Measurements from ENCODE around the gene STX19. TPM values are rescaled to one million over a fixed set of nuclear protein-coding genes. Genes with fewer than 3 reads are reported as not detected.

The STX19 gene
- 3.8 TPM for total RNA-seq
- long read RNA-seq, partial matches to known transcripts: 0 of 1 reads
- long read RNA-seq, other reads (novel, unspliced or antisense): 1 of 1 reads

DNA sequence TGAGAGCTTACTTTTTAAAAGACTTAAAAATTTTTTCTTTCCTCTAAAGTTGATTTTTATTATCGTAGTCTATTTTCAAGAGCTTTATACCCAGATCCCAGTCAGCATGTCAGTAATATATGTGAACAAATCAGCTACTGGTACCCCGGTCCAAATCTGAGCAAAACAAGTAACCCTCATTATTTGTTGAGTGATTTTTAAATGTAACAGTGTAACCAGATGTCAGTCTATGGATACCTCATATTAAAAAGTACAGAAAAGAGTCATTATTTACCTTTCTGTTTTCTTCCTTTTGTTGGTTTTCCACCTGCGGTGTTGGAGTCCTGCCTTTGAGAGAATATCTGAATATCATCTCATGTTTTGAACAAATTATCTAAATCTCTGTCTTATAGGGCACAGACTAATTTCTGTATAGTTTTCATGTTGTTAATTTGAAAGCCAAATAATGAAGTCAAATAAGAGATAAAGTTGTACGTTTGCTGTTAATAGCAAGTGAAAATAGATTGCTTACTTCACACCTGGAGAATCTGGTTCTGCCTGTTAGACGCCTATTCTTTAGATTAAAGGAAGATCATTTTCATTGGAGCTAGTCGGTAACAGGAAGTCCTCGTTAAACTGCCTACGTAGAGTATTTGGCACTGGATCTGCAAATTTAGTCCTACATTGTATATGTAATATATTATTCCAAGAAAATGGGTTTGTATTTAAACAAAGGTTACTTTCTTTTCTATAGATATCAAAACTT, at the start of gene STX19:
Gene STX19 (minus strand): TSS at position 505 of the 745 bp plus-strand sequence. CDS start 13,328 bp downstream, outside the sequence.
- TF ChIP-seq, protein P1, sequence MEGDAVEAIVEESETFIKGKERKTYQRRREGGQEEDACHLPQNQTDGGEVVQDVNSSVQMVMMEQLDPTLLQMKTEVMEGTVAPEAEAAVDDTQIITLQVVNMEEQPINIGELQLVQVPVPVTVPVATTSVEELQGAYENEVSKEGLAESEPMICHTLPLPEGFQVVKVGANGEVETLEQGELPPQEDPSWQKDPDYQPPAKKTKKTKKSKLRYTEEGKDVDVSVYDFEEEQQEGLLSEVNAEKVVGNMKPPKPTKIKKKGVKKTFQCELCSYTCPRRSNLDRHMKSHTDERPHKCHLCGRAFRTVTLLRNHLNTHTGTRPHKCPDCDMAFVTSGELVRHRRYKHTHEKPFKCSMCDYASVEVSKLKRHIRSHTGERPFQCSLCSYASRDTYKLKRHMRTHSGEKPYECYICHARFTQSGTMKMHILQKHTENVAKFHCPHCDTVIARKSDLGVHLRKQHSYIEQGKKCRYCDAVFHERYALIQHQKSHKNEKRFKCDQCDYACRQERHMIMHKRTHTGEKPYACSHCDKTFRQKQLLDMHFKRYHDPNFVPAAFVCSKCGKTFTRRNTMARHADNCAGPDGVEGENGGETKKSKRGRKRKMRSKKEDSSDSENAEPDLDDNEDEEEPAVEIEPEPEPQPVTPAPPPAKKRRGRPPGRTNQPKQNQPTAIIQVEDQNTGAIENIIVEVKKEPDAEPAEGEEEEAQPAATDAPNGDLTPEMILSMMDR (IDR thresholded peaks at IDR 0.05): no peak
- peak within 1 kb of the TSS; percentile 32 for H3K27ac ChIP-seq
- peak within 1 kb of the TSS; percentile 44 for H3K4me3 ChIP-seq
- no peaks in the 10 kb centered on the region for H3K27me3 ChIP-seq (ENCODE audit: low read depth)
- ATAC-seq (peak; percentile 64 to 92), DNase-seq (no peak)
- H3K9me3 ChIP-seq: no peaks in the 10 kb centered on the region
- no peaks in the 10 kb centered on the region for H3K36me3 ChIP-seq
- intact Hi-C loops (cut with DNase I): no loop called here
- H3K4me1 ChIP-seq: no peaks in the 10 kb centered on the region

DNA sequence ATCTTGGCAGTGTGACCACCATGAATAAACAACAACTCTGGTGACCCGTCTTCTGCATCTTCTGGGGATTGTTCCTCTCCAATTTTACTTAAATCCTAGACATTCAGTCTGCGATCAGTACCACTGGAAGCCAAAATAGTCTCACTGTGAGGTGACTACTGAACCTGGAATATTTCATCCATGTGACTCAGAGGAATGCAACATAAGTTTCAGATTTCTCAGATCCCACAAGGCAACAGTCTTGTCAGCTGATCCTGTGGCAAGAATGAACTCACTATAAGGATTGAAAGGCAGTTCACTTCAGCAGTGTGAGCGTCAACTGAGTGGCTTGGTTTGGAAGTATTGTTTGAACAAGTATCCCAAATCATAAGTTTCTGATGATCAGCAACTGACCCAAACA, 47.7 kb upstream of the STX19 start:
- Histone ChIP-seq H3K4me3 (no peak overlapping the region), H3K36me3 (peaks cover 23% of the 10 kb centered on the region), H3K9me3 (no peaks in the 10 kb centered on the region), H3K4me1 (peaks cover 8% of the 10 kb centered on the region), H3K27me3 (ENCODE audit: low read depth) (no peaks in the 10 kb centered on the region), H3K27ac (no peak overlapping the region)
- no peak for ATAC-seq
- TF ChIP-seq, protein P1 (IDR thresholded peaks at IDR 0.05): no peak
- no peak for DNase-seq
- intact Hi-C loops (cut with DNase I): no loop called here

DNA sequence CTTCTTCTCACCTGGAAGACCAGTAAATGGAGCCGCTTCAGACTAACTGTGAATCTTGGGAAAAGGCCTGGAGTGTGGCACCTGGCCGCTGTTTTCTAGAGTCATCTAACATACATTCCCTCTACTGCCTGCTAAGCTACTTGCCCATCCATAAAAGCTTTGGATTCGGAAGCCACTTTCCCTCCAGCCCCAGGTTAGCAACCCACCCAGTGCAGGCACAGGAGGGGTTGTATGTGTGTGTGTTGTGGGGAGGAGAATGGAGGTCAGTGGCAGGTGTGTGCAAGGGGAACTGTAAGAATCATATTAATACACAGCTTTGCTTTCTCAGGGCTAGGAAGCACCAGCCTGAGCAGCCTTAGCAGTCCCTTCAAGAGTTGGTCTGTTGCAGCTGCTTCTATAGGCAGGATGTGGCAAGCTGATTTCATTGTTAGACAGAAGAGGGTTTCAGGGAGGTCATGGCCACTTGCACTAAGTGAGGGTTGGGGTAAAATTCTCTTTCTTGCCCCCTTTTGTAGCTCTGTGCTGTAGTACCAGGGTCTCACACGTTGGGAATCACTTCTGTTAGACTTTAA, 43.4 kb upstream of the STX19 start:
- Histone ChIP-seq H3K36me3 (peaks cover 20% of the 10 kb centered on the region), H3K9me3 (no peaks in the 10 kb centered on the region), H3K4me3 (no peak overlapping the region), H3K27ac (no peak overlapping the region), H3K27me3 (ENCODE audit: low read depth) (no peaks in the 10 kb centered on the region), H3K4me1 (no peaks in the 10 kb centered on the region)
- no peak for DNase-seq
- TF ChIP-seq, protein P1 (IDR thresholded peaks at IDR 0.05): no peak
- ATAC-seq: no peak
- intact Hi-C loops (cut with DNase I): no loop called here

- Histone ChIP-seq H3K9me3 (no peaks in the 10 kb centered on the region), H3K4me3 (no peak overlapping the region), H3K27ac (no peak overlapping the region), H3K4me1 (peaks cover 5% of the 10 kb centered on the region), H3K27me3 (ENCODE audit: low read depth) (no peaks in the 10 kb centered on the region), H3K36me3 (peaks cover 10% of the 10 kb centered on the region)
- ATAC-seq: no peak
- intact Hi-C loops (cut with DNase I): no loop called here
- DNase-seq: no peak
- TF ChIP-seq, protein P1 (IDR thresholded peaks at IDR 0.05): no peak
Observed at GRCh38 chr3:94070341-94070911, 42.0 kb upstream of the STX19 start.

- H3K9me3 ChIP-seq: no peaks in the 10 kb centered on the region
- no peak overlapping the region for H3K4me3 ChIP-seq
- TF ChIP-seq, protein P1 (IDR thresholded peaks at IDR 0.05): peak; percentile 63
- DNase-seq (no peak), ATAC-seq (no peak)
- peaks cover 16% of the 10 kb centered on the region for H3K4me1 ChIP-seq
- H3K36me3 ChIP-seq: peaks cover 10% of the 10 kb centered on the region
- H3K27me3 ChIP-seq (ENCODE audit: low read depth): no peaks in the 10 kb centered on the region
- intact Hi-C loops (cut with DNase I): no loop called here
- H3K27ac ChIP-seq: no peak overlapping the region
Observed at GRCh38 chr3:94069194-94069813, 40.9 kb upstream of the STX19 start.
